GM19035 (cell line): Measurements from ENCODE around the gene MISP3.
"Not testable (repeated sequence)": the region's sequence is repeated elsewhere in the genome, so short reads cannot be mapped to it uniquely, and the experiment has no call there.

Source experiments
- ATAC-seq: cut with Tn5 transposase; IDR thresholded peaks from one replicate; pipeline ENCODE4 v1.9.1; 2021; ENCODE audit not compliant: unreplicated experiment

Gene MISP3

DNA sequence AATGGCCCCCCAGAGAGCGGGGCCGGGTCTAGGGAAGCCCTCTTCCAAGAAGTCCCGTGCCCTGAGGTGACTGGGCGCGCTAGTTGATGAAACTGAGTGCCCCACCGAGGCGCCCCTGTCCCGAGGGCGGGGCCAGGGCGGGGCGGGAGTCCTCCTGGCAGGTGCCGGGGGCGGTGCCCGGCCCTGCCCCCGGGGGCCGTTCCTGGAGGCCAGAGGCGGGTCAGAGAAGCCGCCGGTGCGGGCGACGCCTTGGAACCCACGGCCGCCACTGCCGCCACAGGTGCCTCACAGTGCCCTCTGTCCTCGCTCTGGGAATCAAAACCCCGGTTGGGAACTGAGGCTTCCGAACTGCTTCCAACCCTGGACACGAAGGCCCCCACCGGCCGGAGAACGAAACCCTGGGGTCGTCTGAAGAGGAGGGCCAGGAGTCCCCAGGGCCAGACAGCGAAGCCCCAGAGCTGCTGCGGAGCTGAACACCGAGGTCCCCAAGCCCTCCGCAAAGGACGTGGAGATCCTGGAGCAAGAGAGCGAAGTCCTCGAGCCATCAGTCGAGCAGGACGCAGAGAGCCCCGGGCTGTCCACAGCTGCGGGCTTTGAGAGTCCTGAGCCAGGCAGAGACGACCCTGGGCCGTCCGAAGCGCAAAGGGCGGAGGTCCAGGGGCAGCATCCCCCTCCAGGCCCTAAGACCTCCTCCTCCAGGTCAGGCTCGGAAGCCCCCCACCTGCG, at the start of gene MISP3:
Gene MISP3, plus strand, starts transcription at position 252 of the 726 bp plus-strand sequence. CDS start 524 bp downstream, outside the sequence.
- ATAC-seq: peak; percentile 3

- no peak for ATAC-seq
These were observed 49.0 kb upstream of the MISP3 start for GRCh38 chr19:14023404-14024235.

DNA sequence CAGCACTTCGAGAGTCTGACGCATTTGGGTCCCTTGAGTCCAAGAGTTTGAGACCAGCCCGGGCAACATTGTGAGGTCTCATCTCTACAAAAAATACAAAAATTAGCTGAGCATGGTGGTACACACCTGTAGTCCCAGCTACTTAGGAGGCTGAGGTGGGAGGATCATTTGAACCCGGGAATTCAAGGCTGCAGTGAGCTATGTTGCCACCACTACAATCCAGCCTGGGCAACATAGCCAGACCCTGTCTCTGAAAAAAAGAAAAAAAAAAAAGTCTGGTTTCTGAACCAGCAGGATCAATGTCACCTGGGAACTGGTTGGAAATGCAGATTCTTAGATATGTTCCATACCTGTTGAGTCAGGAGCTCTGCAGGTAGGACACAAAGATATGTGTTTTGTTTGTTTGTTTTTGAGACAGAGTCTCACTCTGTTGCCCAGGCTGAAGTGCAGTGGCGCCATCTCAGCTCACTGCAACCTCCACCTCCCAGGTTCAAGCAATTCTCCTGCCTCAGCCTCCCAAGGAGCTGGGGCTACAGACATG, 45.9 kb upstream of the MISP3 start:
- not testable (repeated sequence) for ATAC-seq

- ATAC-seq: no peak
These were observed 44.6 kb upstream of the MISP3 start, which contains the start of gene RLN3 for GRCh38 chr19:14027856-14028450. TSS of gene RLN3 (plus strand) at chr19:14028148. CDS start at chr19:14028205, 57 bp downstream.

DNA sequence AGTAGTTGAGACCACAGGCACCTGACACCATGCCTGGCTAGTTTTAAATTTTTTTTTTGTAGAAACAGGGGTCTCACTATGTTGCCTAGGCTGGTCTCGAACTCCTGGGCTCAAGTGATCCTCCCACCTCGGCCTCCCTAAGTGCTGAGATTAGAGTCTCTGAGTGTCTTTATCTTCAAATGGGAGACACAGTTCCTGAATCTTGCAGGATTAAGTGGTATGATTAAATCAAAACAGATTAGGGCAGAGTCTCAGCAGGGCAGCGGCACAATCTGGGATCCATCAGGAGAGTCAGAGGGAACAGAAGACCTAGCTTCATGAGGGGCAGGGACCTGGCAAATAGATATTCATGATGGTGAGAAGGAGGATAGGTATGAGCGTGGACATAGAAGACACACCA, 43.7 kb upstream of the MISP3 start:
- no peak for ATAC-seq

GRCh38 chr19:14030997-14031718, 41.4 kb upstream of the MISP3 start:
- ATAC-seq: no peak

- no peak for ATAC-seq
These were observed 40.7 kb upstream of the MISP3 start, which contains the start of gene IL27RA for GRCh38 chr19:14031719-14032480. TSS of gene IL27RA (plus strand) at chr19:14031762. CDS start at chr19:14031873, 111 bp downstream.

- no peak for ATAC-seq
These were observed 38.6 kb upstream of the MISP3 start for GRCh38 chr19:14033946-14034345.

DNA sequence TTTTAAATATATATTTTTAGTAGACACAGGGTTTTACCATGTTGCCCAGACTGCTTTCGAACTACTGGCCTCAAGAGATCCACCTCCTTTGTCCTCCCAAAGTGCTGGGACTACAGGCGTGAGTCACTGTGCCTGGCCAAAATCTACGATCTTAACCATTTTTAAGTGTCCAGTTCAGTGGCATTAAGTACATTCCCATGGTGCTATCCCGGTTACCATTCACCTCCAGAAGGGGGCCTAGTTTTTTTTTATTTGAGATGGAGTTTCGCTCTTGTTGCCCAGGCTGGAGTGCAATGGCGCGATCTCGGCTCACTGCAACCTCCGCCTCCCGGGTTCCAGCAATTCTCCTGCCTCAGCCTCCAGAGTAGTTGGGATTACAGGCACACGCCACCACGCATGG, 37.4 kb upstream of the MISP3 start:
- ATAC-seq: not testable (repeated sequence)

DNA sequence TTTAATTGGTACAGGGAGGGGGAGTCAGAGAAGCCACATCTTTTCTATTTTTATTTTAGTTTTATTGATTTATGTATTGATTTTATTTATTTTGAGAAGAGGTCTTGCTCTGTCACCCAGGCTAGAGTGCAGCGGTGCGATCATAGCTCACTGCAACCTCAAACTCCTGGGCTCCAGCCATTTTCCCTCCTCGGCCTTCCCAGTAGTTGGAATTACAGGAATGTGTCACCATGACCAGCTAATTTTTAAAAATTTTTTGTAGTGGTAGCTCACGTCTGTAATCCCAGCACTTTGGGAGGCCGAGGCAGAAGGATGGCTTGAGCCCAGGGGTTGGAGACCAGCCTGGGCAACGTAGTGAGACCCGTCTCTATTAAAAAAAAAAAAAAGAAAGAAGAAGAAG, 36.9 kb upstream of the MISP3 start:
- ATAC-seq: no peak

DNA sequence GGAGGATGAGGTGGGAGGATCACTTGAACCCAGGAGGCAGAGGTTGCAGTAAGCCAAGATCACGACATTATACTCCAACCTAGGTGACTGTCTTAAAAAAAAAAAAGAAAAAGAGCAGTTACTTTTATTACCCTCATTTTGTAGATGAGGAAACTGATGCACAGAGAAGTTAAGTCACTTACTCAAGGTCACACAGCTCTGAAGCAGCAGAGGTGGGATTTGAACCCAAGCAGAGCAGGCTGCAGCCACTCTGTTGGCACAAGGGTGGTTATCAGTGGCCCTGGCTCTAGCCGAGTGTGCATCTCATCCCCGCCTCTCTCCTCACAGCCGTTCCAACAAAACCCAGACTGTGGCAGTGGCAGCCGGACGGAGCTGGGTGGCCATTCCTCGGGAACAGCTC, 33.4 kb upstream of the MISP3 start:
- no peak for ATAC-seq

DNA sequence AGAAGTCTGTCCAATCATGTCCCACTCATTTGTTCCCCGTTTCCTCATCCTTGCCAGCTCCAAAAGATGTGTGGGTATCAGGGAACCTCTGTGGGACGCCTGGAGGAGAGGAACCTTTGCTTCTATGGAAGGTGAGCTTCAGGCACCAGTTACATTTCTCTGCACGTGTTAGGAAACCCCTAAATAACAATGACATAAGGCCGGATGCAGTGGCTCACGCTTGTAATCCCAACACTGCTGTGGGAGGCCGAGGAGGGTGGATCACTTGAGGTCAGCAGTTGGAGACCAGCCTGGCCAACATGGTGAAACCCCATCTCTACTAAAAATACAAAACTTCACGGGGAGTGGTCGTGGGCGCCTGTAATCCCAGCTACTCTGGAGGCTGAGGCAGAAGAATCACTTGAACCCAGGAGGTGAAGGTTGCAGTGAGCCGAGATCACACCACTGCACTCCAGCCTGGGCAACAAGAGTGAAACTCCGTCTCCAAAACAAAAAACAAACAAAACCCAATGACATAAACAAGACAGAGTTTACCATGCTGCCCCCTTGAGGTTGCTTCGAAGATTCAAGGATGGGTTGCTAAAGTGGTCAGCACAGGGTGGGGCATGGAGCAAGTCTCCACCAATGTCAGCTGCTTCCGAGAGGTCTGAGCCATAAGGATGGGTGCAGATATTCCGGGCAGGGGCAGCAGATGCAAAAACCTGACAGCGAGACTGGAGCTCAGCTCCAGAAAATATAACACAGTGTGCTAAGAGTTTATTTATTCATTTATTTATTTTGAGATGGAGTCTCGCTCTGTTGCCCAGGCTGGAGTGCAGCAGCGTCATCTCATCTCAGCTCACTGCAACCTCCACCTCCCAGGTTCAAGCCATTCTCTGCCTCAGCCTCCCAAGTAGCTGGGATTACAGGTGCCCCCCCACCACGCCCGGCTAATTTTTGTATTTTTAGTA, 29.7 kb upstream of the MISP3 start:
- ATAC-seq: not testable (repeated sequence)

- ATAC-seq: not testable (repeated sequence)
These were observed 24.7 kb upstream of the MISP3 start for GRCh38 chr19:14047866-14048265.

DNA sequence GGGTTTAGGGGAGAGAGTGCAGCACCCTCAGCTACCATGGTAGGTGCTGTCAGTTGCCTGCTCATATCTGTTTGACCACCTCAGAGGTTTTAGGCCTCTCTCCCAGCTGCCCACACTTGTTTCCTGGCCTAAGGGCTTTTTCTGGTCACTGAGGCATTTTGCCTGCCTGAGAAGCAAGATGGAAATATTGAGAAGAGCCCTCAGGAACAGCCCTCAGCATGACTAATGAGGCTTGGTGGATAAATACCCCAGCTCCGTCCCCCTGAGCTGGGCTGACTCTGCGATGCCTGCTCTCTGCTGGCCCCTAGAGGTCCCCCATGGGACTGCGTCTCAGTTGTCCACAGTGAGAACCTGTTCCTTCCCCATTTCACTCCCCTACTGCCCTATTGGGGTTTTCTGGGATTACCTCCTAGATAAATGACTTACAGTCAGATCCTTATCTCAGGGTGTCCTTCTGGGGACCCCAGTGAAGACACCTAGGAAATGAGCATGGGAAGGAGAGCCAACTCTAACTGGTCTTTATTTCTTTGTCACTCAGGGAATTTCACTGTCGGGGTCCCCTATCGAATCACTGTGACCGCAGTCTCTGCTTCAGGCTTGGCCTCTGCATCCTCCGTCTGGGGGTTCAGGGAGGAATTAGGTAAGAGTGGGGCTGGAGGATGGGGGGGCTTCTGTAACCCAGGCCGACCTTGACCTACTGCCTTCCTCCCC, 24.0 kb upstream of the MISP3 start:
- no peak for ATAC-seq

GRCh38 chr19:14050512-14050911, 22.1 kb upstream of the MISP3 start:
- no peak for ATAC-seq

DNA sequence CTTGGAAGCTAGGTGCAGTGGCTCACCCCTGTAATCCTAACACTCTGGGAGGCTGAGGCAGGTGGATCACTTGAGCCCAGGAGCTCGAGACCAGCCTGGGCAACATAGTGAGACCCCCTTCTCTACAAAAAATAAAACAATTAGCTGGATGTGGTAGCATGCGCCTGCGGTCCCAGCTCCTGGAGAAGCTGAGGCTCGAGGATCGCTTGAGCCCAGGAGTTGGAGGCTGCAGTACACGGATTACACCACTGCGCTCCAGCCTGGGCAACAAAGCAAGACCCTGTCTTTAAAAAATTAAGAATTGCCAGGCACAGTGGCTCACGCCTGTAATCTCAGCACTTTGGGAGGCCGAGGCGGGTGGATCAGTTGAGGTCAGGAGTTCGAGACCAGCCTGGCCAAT, 21.6 kb upstream of the MISP3 start:
- ATAC-seq: not testable (repeated sequence)

DNA sequence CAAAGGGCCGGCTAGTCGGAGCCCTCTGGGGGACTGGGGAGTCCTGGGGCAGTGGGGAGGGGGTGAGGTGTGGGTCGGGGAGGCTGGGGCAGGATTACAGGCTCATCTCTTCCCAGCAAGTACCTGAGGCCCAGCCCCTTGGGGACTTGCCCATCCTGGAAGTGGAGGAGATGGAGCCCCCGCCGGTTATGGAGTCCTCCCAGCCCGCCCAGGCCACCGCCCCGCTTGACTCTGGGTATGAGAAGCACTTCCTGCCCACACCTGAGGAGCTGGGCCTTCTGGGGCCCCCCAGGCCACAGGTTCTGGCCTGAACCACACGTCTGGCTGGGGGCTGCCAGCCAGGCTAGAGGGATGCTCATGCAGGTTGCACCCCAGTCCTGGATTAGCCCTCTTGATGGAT, 20.6 kb upstream of the MISP3 start:
- no peak for ATAC-seq

- ATAC-seq: no peak
These were observed 20.1 kb upstream of the MISP3 start for GRCh38 chr19:14052470-14052869.
